ENCODE measurements around the gene PIEZO2. TPM values are rescaled to one million over a fixed set of nuclear protein-coding genes. Genes with fewer than 3 reads are reported as not detected.

PIEZO2 gene
- total RNA-seq, 1 donor from 2014 or later = 4.2 TPM

GRCh38 chr18:11020161-11020853 lies 129.1 kb downstream of the PIEZO2 start:
- Mint-ChIP-seq H3K27ac (no peak overlapping the region), H3K36me3 (no peaks in the 10 kb centered on the region), H3K27me3 (ENCODE audit: insufficient read depth, low read depth) (no peaks in the 10 kb centered on the region), H3K4me1 (peaks cover 29% of the 10 kb centered on the region), H3K4me3 (no peak overlapping the region), H3K9me3 (peaks cover 5% of the 10 kb centered on the region)
- Histone ChIP-seq H3K9ac (no peak overlapping the region), H3K79me2 (ENCODE audit: low read depth) (no peaks in the 10 kb centered on the region), H3K27me3 (no peaks in the 10 kb centered on the region), H3K4me1 (peaks cover 38% of the 10 kb centered on the region), H3K9me3 (ENCODE audit: low read depth) (no peaks in the 10 kb centered on the region), H3K4me2 (peak overlapping the region; percentile 54), H3K27ac (no peak overlapping the region), H3K36me3 (no peaks in the 10 kb centered on the region), H2AFZ (replicated peaks) (no peak overlapping the region), H3K4me3 (peak overlapping the region; percentile 3), H3F3A (ENCODE audit: low read depth) (peaks cover 14% of the 10 kb centered on the region), H4K20me1 (ENCODE audit: low read depth) (no peaks in the 10 kb centered on the region)
- peak; percentile 38 for DNase-seq (ENCODE audit: low spot score)
- TF ChIP-seq EZH2phosphoT487 (IDR thresholded peaks at IDR 0.05) (no peak), EZH2 (IDR thresholded peaks at IDR 0.05) (no peak), CTCF (IDR thresholded peaks at IDR 0.05) (no peak)

GRCh38 chr18:11019295-11020105 lies 129.9 kb downstream of the PIEZO2 start:
- Histone ChIP-seq H3K9me3 (ENCODE audit: low read depth) (no peaks in the 10 kb centered on the region), H4K20me1 (ENCODE audit: low read depth) (no peaks in the 10 kb centered on the region), H3K4me1 (peaks cover 38% of the 10 kb centered on the region), H3K9ac (no peak overlapping the region), H3F3A (ENCODE audit: low read depth) (peaks cover 14% of the 10 kb centered on the region), H3K27ac (no peak overlapping the region), H3K4me3 (no peak overlapping the region), H3K36me3 (no peaks in the 10 kb centered on the region), H3K4me2 (no peak overlapping the region), H3K27me3 (no peaks in the 10 kb centered on the region), H2AFZ (replicated peaks) (no peak overlapping the region), H3K79me2 (ENCODE audit: low read depth) (no peaks in the 10 kb centered on the region)
- Mint-ChIP-seq H3K36me3 (no peaks in the 10 kb centered on the region), H3K4me3 (no peak overlapping the region), H3K27ac (no peak overlapping the region), H3K9me3 (peaks cover 4% of the 10 kb centered on the region), H3K4me1 (peaks cover 29% of the 10 kb centered on the region), H3K27me3 (ENCODE audit: insufficient read depth, low read depth) (no peaks in the 10 kb centered on the region)
- no peak for TF ChIP-seq EZH2phosphoT487 (IDR thresholded peaks at IDR 0.05)
- no peak for TF ChIP-seq EZH2 (IDR thresholded peaks at IDR 0.05)
- no peak for TF ChIP-seq CTCF (IDR thresholded peaks at IDR 0.05)
- no peak for DNase-seq (ENCODE audit: low spot score)

DNA sequence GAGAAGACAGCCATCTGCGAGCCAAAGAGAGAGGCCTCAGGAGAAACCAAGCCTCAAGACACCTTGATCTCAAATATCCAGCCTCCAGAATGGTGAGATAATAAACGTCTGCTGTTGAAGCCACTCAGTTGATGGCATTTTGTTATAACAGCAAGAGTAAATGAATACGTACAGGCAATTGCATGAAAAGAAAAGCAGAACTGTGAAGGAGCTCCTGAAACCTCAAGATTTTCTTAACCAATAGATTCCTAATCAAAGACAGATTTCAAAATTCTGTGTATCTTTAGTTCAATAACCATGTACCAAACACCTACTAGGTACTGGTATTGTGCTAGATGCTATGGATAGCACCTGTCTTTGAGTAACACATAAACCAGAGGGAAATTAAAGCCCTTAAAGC lies 139.5 kb downstream of the PIEZO2 start:
- H3K4me2 ChIP-seq = no peak overlapping the region
- Mint-ChIP-seq H3K4me3 (no peak overlapping the region), H3K4me1 (peaks cover 18% of the 10 kb centered on the region), H3K9me3 (peaks cover 2% of the 10 kb centered on the region), H3K27me3 (ENCODE audit: insufficient read depth, low read depth) (no peaks in the 10 kb centered on the region), H3K36me3 (no peaks in the 10 kb centered on the region), H3K27ac (no peak overlapping the region)
- DNase-seq (ENCODE audit: low spot score) = no peak
- H4K20me1 ChIP-seq (ENCODE audit: low read depth) = no peaks in the 10 kb centered on the region
- no peaks in the 10 kb centered on the region for H3K9me3 ChIP-seq (ENCODE audit: low read depth)
- H3K27me3 ChIP-seq = no peaks in the 10 kb centered on the region
- no peak overlapping the region for H3K9ac ChIP-seq
- no peaks in the 10 kb centered on the region for H3K36me3 ChIP-seq
- no peaks in the 10 kb centered on the region for H3F3A ChIP-seq (ENCODE audit: low read depth)
- TF ChIP-seq CTCF (IDR thresholded peaks at IDR 0.05) (no peak), EZH2 (IDR thresholded peaks at IDR 0.05) (no peak), EZH2phosphoT487 (IDR thresholded peaks at IDR 0.05) (no peak)
- H3K4me1 ChIP-seq = peaks cover 6% of the 10 kb centered on the region
- no peak overlapping the region for H3K27ac ChIP-seq
- H2AFZ ChIP-seq (replicated peaks) = no peak overlapping the region
- no peaks in the 10 kb centered on the region for H3K79me2 ChIP-seq (ENCODE audit: low read depth)
- no peak overlapping the region for H3K4me3 ChIP-seq
